GM19025 (cell line): ENCODE measurements around the gene EWSR1.
A peak's percentile ranks its signal among the peaks of the same experiment; 100 is the strongest.

ENCODE experiments used
- ATAC-seq: cut with Tn5 transposase; IDR thresholded peaks from one replicate; pipeline ENCODE4 v1.9.1; 2021; ENCODE audit warnings: mild to moderate bottlenecking, low read depth, moderate library complexity; ENCODE audit not compliant: unreplicated experiment

The EWSR1 gene

GRCh38 chr22:29267462-29267857, 608 bp upstream of the EWSR1 start:
- ATAC-seq, result no peak

GRCh38 chr22:29268511-29269229, 602 bp downstream of the EWSR1 start:
- ATAC-seq, result peak; percentile 23

- no peak for ATAC-seq
Observed at GRCh38 chr22:29269230-29269604, 1.1 kb downstream of the EWSR1 start.

GRCh38 chr22:29269731-29270474, 1.8 kb downstream of the EWSR1 start:
- ATAC-seq, result no peak

- ATAC-seq, result no peak
Observed at GRCh38 chr22:29270475-29271271, 2.6 kb downstream of the EWSR1 start.

- no peak for ATAC-seq
Observed at GRCh38 chr22:29272624-29273023, 4.6 kb downstream of the EWSR1 start.

- no peak for ATAC-seq
Observed at GRCh38 chr22:29275167-29275566, 7.1 kb downstream of the EWSR1 start.

- no peak for ATAC-seq
Observed at GRCh38 chr22:29275819-29276565, 7.9 kb downstream of the EWSR1 start.

GRCh38 chr22:29277927-29278326, 9.9 kb downstream of the EWSR1 start:
- ATAC-seq, result no peak

GRCh38 chr22:29284196-29284595, 16.1 kb downstream of the EWSR1 start:
- no peak for ATAC-seq

GRCh38 chr22:29288837-29289236, 20.8 kb downstream of the EWSR1 start:
- ATAC-seq, result no peak

GRCh38 chr22:29290061-29290460, 22.0 kb downstream of the EWSR1 start:
- no peak for ATAC-seq

GRCh38 chr22:29291215-29291614, 23.1 kb downstream of the EWSR1 start:
- no peak for ATAC-seq

GRCh38 chr22:29292379-29292778, 24.3 kb downstream of the EWSR1 start:
- no peak for ATAC-seq

GRCh38 chr22:29298641-29299040, 30.6 kb downstream of the EWSR1 start:
- ATAC-seq, result no peak

GRCh38 chr22:29299136-29299900, 31.2 kb downstream of the EWSR1 start:
- no peak for ATAC-seq

- ATAC-seq, result no peak
Observed at GRCh38 chr22:29300467-29300806, 32.4 kb downstream of the EWSR1 start.

- no peak for ATAC-seq
Observed at GRCh38 chr22:29300807-29301601, 32.9 kb downstream of the EWSR1 start.

- no peak for ATAC-seq
Observed at GRCh38 chr22:29301716-29302401, 33.8 kb downstream of the EWSR1 start.
